Erythroblast (primary cell): ENCODE results near the gene C19orf81.

Experiments used
- GATA1 ChIP-seq: IDR thresholded peaks from 2 replicates; pipeline ENCODE4 v1.6.1; 2011; ENCODE audit warnings: low read depth, mild to moderate bottlenecking, control low read depth, low read length, moderate library complexity
- POLR2A ChIP-seq: IDR thresholded peaks from 2 replicates; pipeline ENCODE4 v1.6.1; 2011; ENCODE audit warnings: mild to moderate bottlenecking, low read length

- TF ChIP-seq POLR2A (no peak), GATA1 (no peak)
These were observed 29.1 kb downstream of the C19orf81 start for GRCh38 chr19:50678323-50678722.
